Measurements from ENCODE around the gene CPA3. TPM values are rescaled to one million over a fixed set of nuclear protein-coding genes. Genes with fewer than 3 reads are reported as not detected.

Gene CPA3
- total RNA-seq, 2 experiments from 2014 or later, result not detected

GRCh38 chr3:148863814-148864213, 1.3 kb upstream of the CPA3 start:
- no peaks in the 10 kb centered on the region for H3K4me1 Mint-ChIP-seq (ENCODE audit: low read depth)
- ATAC-seq, result no peak
- no peak for DNase-seq
- no peaks in the 10 kb centered on the region for H3K36me3 Mint-ChIP-seq (ENCODE audit: low read depth)
- peaks cover 18% of the 10 kb centered on the region for H3K27me3 Mint-ChIP-seq (ENCODE audit: low read depth)
- CTCF ChIA-PET, result interaction anchor here (1.0 to 4.0 kb wide), 2 partner anchors 80 to 85 kb away, joined by 3 to 48 read pairs; no protein-coding TSS in a partner anchor
- POLR2A ChIA-PET, result no interaction called here
- H3K9me3 Mint-ChIP-seq (ENCODE audit: insufficient read depth), result no peaks in the 10 kb centered on the region
- no peak overlapping the region for H3K27ac Mint-ChIP-seq
- no peak overlapping the region for H3K4me3 Mint-ChIP-seq

DNA sequence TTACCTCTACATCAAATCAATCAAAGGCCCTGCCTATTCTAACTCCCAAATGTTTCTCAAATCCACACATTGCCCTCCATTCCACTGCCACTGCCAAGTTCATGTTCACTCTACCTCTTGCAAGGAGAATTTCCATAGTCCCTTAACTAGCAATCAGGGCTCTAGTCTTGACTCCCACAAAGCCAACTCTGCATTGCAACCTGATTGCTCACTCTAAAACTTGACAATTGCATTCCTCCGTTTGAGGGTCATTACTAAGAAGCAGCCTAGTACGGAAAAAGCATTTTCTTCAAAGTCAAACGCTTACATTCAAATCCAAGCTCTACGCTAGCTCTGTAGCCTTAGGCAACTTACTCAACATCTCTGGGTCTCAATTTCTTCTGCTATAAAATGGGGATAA, 1.2 kb downstream of the CPA3 start:
- ATAC-seq, result no peak
- CTCF ChIA-PET, result interaction anchor here (1.3 kb wide), 1 partner anchor 77 kb away, joined by 4 read pairs; no protein-coding TSS in a partner anchor
- H3K27ac Mint-ChIP-seq, result no peak overlapping the region
- no peaks in the 10 kb centered on the region for H3K9me3 Mint-ChIP-seq (ENCODE audit: insufficient read depth)
- no peaks in the 10 kb centered on the region for H3K36me3 Mint-ChIP-seq (ENCODE audit: low read depth)
- POLR2A ChIA-PET, result no interaction called here
- peaks cover 18% of the 10 kb centered on the region for H3K27me3 Mint-ChIP-seq (ENCODE audit: low read depth)
- DNase-seq, result no peak
- no peak overlapping the region for H3K4me3 Mint-ChIP-seq
- H3K4me1 Mint-ChIP-seq (ENCODE audit: low read depth), result no peaks in the 10 kb centered on the region

- Mint-ChIP-seq H3K27me3 (ENCODE audit: low read depth) (peaks cover 11% of the 10 kb centered on the region), H3K4me1 (ENCODE audit: low read depth) (no peaks in the 10 kb centered on the region), H3K36me3 (ENCODE audit: low read depth) (no peaks in the 10 kb centered on the region), H3K4me3 (no peak overlapping the region), H3K9me3 (ENCODE audit: insufficient read depth) (no peaks in the 10 kb centered on the region), H3K27ac (no peak overlapping the region)
- ATAC-seq (no peak), DNase-seq (no peak)
- CTCF ChIA-PET, result interaction anchor here (0.6 to 1.2 kb wide), 2 partner anchors 11 to 14 kb away, joined by 3 to 4 read pairs; no protein-coding TSS in a partner anchor
- POLR2A ChIA-PET, result no interaction called here
These were observed 8.3 kb downstream of the CPA3 start for GRCh38 chr3:148873270-148873927.

DNA sequence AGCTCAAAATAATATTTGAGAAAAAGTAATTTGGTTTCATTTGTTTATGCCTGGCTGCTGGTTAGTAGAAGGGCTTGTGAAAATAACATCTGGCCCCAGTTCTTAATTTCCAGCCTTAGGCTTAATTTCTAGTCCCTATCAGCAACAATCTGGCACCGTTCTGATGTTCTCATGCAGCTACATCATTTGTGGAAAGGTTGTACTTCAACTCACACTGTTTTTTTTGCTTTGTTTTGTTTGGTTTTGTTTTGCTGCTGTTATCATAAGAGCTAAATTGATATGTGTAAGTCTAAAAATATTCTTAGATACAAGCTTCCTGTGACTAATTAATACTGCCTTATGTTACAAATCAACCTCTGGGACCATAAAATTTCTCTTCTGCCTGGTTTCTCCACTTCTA, 8.9 kb downstream of the CPA3 start:
- no peaks in the 10 kb centered on the region for H3K36me3 Mint-ChIP-seq (ENCODE audit: low read depth)
- no peaks in the 10 kb centered on the region for H3K4me1 Mint-ChIP-seq (ENCODE audit: low read depth)
- POLR2A ChIA-PET, result no interaction called here
- no peak overlapping the region for H3K4me3 Mint-ChIP-seq
- H3K27me3 Mint-ChIP-seq (ENCODE audit: low read depth), result peaks cover 11% of the 10 kb centered on the region
- no peak for ATAC-seq
- DNase-seq, result no peak
- CTCF ChIA-PET, result interaction anchor here (0.6 to 1.2 kb wide), 2 partner anchors 12 to 14 kb away, joined by 3 to 4 read pairs; no protein-coding TSS in a partner anchor
- no peak overlapping the region for H3K27ac Mint-ChIP-seq
- H3K9me3 Mint-ChIP-seq (ENCODE audit: insufficient read depth), result no peaks in the 10 kb centered on the region

DNA sequence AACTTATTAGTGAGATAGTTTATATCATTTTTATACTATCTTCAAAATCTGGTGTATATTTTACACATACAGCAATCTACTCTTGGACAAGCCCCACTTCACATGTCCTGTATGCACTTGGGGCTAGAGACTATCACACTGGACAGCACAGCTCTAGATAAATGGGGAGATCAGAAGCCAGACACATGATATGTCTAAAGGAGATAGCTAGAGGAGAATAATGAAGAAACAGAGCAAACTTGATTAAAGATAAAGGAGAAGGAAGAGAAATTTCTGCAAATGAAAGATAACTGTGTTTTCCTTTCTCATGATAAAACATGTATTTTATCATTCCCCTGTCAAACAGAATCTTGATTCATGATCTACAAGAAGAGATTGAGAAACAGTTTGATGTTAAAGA, 13.0 kb downstream of the CPA3 start:
- ATAC-seq, result no peak
- no peak overlapping the region for H3K4me3 Mint-ChIP-seq
- CTCF ChIA-PET, result interaction anchor here (1.1 kb wide), 1 partner anchor 17 kb away, joined by 4 read pairs; no protein-coding TSS in a partner anchor
- H3K27me3 Mint-ChIP-seq (ENCODE audit: low read depth), result peaks cover 14% of the 10 kb centered on the region
- DNase-seq, result no peak
- POLR2A ChIA-PET, result no interaction called here
- no peak overlapping the region for H3K27ac Mint-ChIP-seq
- no peaks in the 10 kb centered on the region for H3K4me1 Mint-ChIP-seq (ENCODE audit: low read depth)
- H3K9me3 Mint-ChIP-seq (ENCODE audit: insufficient read depth), result no peaks in the 10 kb centered on the region
- no peaks in the 10 kb centered on the region for H3K36me3 Mint-ChIP-seq (ENCODE audit: low read depth)

GRCh38 chr3:148879256-148879655, 14.2 kb downstream of the CPA3 start:
- Mint-ChIP-seq H3K27ac (no peak overlapping the region), H3K4me1 (ENCODE audit: low read depth) (no peaks in the 10 kb centered on the region), H3K36me3 (ENCODE audit: low read depth) (no peaks in the 10 kb centered on the region), H3K27me3 (ENCODE audit: low read depth) (peaks cover 15% of the 10 kb centered on the region), H3K9me3 (ENCODE audit: insufficient read depth) (no peaks in the 10 kb centered on the region), H3K4me3 (no peak overlapping the region)
- DNase-seq (no peak), ATAC-seq (no peak)
- ChIA-PET POLR2A (no interaction called here), CTCF (interaction anchor here (1.1 kb wide), 1 partner anchor 18 kb away, joined by 4 read pairs; no protein-coding TSS in a partner anchor)

- no peak overlapping the region for H3K4me3 Mint-ChIP-seq
- DNase-seq (no peak), ATAC-seq (no peak)
- peaks cover 13% of the 10 kb centered on the region for H3K27me3 Mint-ChIP-seq (ENCODE audit: low read depth)
- no peak overlapping the region for H3K27ac Mint-ChIP-seq
- ChIA-PET POLR2A (no interaction called here), CTCF (no interaction called here)
- H3K4me1 Mint-ChIP-seq (ENCODE audit: low read depth), result no peaks in the 10 kb centered on the region
- no peaks in the 10 kb centered on the region for H3K36me3 Mint-ChIP-seq (ENCODE audit: low read depth)
- no peaks in the 10 kb centered on the region for H3K9me3 Mint-ChIP-seq (ENCODE audit: insufficient read depth)
These were observed 15.6 kb downstream of the CPA3 start for GRCh38 chr3:148880681-148881080.

DNA sequence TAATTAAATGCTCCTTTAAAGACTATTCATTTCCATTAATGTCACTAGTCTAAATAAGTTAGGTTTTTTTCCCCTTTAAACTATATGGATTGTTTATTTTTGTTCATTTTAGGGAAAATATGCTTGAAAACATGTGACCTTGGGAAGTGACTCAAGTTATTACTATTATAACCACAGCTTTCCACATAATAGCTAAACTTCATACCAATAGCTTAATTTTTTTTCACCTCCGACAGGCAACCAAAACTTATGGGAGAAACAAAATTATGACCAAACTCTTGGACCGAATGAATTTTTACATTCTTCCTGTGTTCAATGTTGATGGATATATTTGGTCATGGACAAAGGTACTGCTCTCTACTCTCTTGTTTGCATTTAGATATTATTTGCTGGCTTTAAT, 16.2 kb downstream of the CPA3 start:
- ATAC-seq (no peak), DNase-seq (no peak)
- peaks cover 13% of the 10 kb centered on the region for H3K27me3 Mint-ChIP-seq (ENCODE audit: low read depth)
- H3K4me3 Mint-ChIP-seq, result no peak overlapping the region
- H3K36me3 Mint-ChIP-seq (ENCODE audit: low read depth), result no peaks in the 10 kb centered on the region
- ChIA-PET CTCF (no interaction called here), POLR2A (no interaction called here)
- H3K9me3 Mint-ChIP-seq (ENCODE audit: insufficient read depth), result no peaks in the 10 kb centered on the region
- no peak overlapping the region for H3K27ac Mint-ChIP-seq
- no peaks in the 10 kb centered on the region for H3K4me1 Mint-ChIP-seq (ENCODE audit: low read depth)

GRCh38 chr3:148882288-148882687, 17.2 kb downstream of the CPA3 start:
- ChIA-PET CTCF (no interaction called here), POLR2A (no interaction called here)
- DNase-seq (no peak), ATAC-seq (no peak)
- no peak overlapping the region for H3K4me3 Mint-ChIP-seq
- H3K9me3 Mint-ChIP-seq (ENCODE audit: insufficient read depth), result no peaks in the 10 kb centered on the region
- no peak overlapping the region for H3K27ac Mint-ChIP-seq
- H3K4me1 Mint-ChIP-seq (ENCODE audit: low read depth), result no peaks in the 10 kb centered on the region
- H3K27me3 Mint-ChIP-seq (ENCODE audit: low read depth), result peaks cover 13% of the 10 kb centered on the region
- no peaks in the 10 kb centered on the region for H3K36me3 Mint-ChIP-seq (ENCODE audit: low read depth)

DNA sequence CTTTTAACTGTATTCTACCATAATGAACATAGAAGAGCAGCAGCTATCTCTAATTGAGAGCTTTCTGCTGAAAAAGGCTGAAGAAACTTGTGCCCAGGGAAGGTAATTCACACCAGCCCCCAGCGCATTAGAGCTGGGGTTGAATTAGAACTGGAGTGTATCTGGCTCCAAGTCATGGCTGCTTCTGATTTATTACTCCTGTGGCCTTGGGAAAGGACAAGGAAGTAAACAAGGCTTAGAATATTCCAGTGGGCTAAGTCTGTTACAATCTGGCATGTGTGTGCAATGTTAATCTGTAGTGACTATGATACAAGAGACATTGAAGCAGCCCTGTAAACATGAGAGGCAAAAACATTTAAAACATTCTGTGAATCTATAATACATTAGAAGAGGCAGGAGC, 18.1 kb downstream of the CPA3 start:
- Mint-ChIP-seq H3K27me3 (ENCODE audit: low read depth) (peaks cover 12% of the 10 kb centered on the region), H3K4me3 (no peak overlapping the region), H3K4me1 (ENCODE audit: low read depth) (no peaks in the 10 kb centered on the region), H3K9me3 (ENCODE audit: insufficient read depth) (no peaks in the 10 kb centered on the region), H3K27ac (no peak overlapping the region), H3K36me3 (ENCODE audit: low read depth) (no peaks in the 10 kb centered on the region)
- ATAC-seq, result no peak
- CTCF ChIA-PET, result no interaction called here
- no peak for DNase-seq
- POLR2A ChIA-PET, result no interaction called here

DNA sequence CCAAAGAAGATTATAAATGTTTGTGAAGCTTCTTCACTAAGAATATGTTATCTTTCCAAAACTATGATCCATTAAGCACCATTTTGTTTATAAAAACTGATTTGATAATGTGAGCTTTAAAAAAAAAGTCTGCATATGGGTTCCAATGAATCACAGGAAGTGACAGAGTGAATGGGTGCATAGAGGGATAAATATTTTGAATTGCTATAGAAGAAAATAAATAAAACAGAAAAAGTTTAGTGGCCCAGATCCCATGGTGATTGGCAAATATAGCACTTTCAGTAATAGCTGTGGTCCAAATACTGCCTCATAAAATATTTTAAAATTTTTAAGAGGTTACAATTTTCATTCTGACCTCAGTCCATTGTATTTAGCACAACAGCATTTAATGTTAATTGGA, 19.2 kb downstream of the CPA3 start:
- peaks cover 7% of the 10 kb centered on the region for H3K27me3 Mint-ChIP-seq (ENCODE audit: low read depth)
- ChIA-PET CTCF (no interaction called here), POLR2A (no interaction called here)
- no peaks in the 10 kb centered on the region for H3K36me3 Mint-ChIP-seq (ENCODE audit: low read depth)
- no peaks in the 10 kb centered on the region for H3K4me1 Mint-ChIP-seq (ENCODE audit: low read depth)
- no peak for ATAC-seq
- no peak overlapping the region for H3K4me3 Mint-ChIP-seq
- H3K27ac Mint-ChIP-seq, result no peak overlapping the region
- H3K9me3 Mint-ChIP-seq (ENCODE audit: insufficient read depth), result no peaks in the 10 kb centered on the region
- no peak for DNase-seq

DNA sequence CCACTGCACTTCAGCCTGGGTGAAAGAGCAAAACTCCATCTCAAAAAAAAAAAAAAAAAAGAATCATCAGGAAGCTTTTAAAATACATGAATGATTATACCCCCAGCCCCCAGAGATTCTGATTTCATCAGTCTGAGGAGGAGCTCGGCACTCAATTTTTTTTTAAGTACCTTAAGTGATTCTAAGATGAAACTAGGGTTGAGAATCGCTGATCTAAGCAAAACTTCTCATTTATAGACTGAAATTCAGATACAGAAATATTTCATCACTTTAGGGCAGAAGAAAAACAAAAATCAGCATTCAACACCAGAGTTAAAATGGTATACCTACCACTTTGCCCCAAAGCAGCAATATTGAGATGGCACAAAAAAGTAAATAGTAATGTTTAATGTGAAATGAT, 24.7 kb downstream of the CPA3 start:
- H3K27me3 Mint-ChIP-seq (ENCODE audit: low read depth), result peaks cover 2% of the 10 kb centered on the region
- H3K9me3 Mint-ChIP-seq (ENCODE audit: insufficient read depth), result no peaks in the 10 kb centered on the region
- DNase-seq (no peak), ATAC-seq (no peak)
- H3K36me3 Mint-ChIP-seq (ENCODE audit: low read depth), result no peaks in the 10 kb centered on the region
- no peak overlapping the region for H3K27ac Mint-ChIP-seq
- POLR2A ChIA-PET, result no interaction called here
- H3K4me3 Mint-ChIP-seq, result no peak overlapping the region
- no peaks in the 10 kb centered on the region for H3K4me1 Mint-ChIP-seq (ENCODE audit: low read depth)
- CTCF ChIA-PET, result no interaction called here

GRCh38 chr3:148896062-148896461, 31.0 kb downstream of the CPA3 start:
- ChIA-PET CTCF (interaction anchor here (2.2 kb wide), 1 partner anchor 34 kb away, joined by 6 read pairs; no protein-coding TSS in a partner anchor), POLR2A (no interaction called here)
- H3K27me3 Mint-ChIP-seq (ENCODE audit: low read depth), result peaks cover 6% of the 10 kb centered on the region
- H3K4me1 Mint-ChIP-seq (ENCODE audit: low read depth), result no peaks in the 10 kb centered on the region
- ATAC-seq (no peak), DNase-seq (no peak)
- H3K27ac Mint-ChIP-seq, result no peak overlapping the region
- H3K9me3 Mint-ChIP-seq (ENCODE audit: insufficient read depth), result no peaks in the 10 kb centered on the region
- H3K4me3 Mint-ChIP-seq, result no peak overlapping the region
- H3K36me3 Mint-ChIP-seq (ENCODE audit: low read depth), result no peaks in the 10 kb centered on the region

All from activated CD8-positive, alpha-beta T cell treated with anti-CD3 and anti-CD28 coated beads, Interleukin-2, amount 10 ng/mL, durations not matched to agents 7 days and 5 days (primary cell).